BLaER1 treated with 17β-estradiol and CSF1 and Interleukin-3, amounts not matched to agents 10 nM and 100 nM (cell line): Measurements from ENCODE around the gene OPN1MW3.
A peak's percentile ranks its signal among the peaks of the same experiment; 100 is the strongest.

ENCODE experiments used
- H3K27ac ChIP-seq, 11 experiments: shearing (Covaris generic); formaldehyde crosslinking; 2 replicates each; pipeline ENCODE4 v1.8.1; 2022
- H3K27me3 ChIP-seq, 11 experiments: shearing (Covaris generic); formaldehyde crosslinking; 2 replicates each; pipeline ENCODE4 v1.8.1; 2022
- H3K36me3 ChIP-seq, 11 experiments: shearing (Covaris generic); formaldehyde crosslinking; 2 replicates each; pipeline ENCODE4 v1.8.1; 2022
- H3K4me1 ChIP-seq, 10 experiments: shearing (Covaris generic); formaldehyde crosslinking; 2 replicates each; pipeline ENCODE4 v1.8.1; 2022
- H3K4me2 ChIP-seq, 11 experiments: shearing (Covaris generic); formaldehyde crosslinking; 2 replicates each; pipeline ENCODE4 v1.8.1; 2022
- H3K4me3 ChIP-seq, 10 experiments: shearing (Covaris generic); formaldehyde crosslinking; 2 replicates each; pipeline ENCODE4 v1.8.1; 2022
- H3K9ac ChIP-seq, 11 experiments: shearing (Covaris generic); formaldehyde crosslinking; 2 replicates each; pipeline ENCODE4 v1.8.1; 2022
- H3K9me3 ChIP-seq, 11 experiments: shearing (Covaris generic); formaldehyde crosslinking; replicated peaks in 1 of 11; 2 replicates each; pipeline ENCODE4 v1.8.1; 2022
- H4K20me1 ChIP-seq, 11 experiments: shearing (Covaris generic); formaldehyde crosslinking; 2 replicates each; pipeline ENCODE4 v1.8.1; 2022
- Cebpa-rat ChIP-seq, 11 experiments: shearing (Covaris generic); IDR thresholded peaks; 2 replicates each; pipeline ENCODE4 v1.8.1; 2022

Gene OPN1MW3

DNA sequence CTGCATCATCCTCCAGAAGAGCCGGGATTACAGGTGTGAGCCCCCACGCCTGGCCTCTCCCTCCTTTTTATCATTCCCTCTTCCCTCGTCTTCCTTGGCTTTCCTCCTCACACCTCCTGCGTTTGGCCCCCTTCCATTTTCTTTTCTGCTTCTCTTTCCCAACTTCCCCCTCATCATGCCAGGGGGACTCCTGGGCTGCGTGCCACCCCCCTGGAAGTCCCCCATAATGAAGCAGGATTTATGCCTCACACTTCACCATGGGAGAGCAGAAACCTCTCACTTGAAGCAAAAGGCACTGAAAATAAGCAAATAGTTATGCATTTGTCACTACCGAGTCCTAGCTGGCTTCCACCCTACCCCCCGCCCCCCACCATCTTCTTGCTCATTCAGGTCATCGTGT is 46.1 kb downstream of the OPN1MW3 start:
- no peak overlapping the region for H3K9ac ChIP-seq
- H3K4me3 ChIP-seq, result no peak overlapping the region
- H3K27ac ChIP-seq, result no peak overlapping the region
- H4K20me1 ChIP-seq, result peaks cover 0 to 6% (median 0%) of the 10 kb centered on the region in 11 experiments; a peak in 4 of 22 replicates
- no peak overlapping the region for H3K4me2 ChIP-seq
- TF ChIP-seq Cebpa-rat (IDR thresholded peaks at IDR 0.05), result no peak
- H3K9me3 ChIP-seq, result peaks cover 0 to 19% (median 0%) of the 10 kb centered on the region in 11 experiments; a peak in 2 of 22 replicates
- H3K36me3 ChIP-seq, result no peaks in the 10 kb centered on the region
- peaks cover 4 to 27% (median 12%) of the 10 kb centered on the region in 10 experiments; a peak in 12 of 20 replicates for H3K4me1 ChIP-seq
- peaks cover 77 to 99% (median 95%) of the 10 kb centered on the region in 11 experiments for H3K27me3 ChIP-seq

DNA sequence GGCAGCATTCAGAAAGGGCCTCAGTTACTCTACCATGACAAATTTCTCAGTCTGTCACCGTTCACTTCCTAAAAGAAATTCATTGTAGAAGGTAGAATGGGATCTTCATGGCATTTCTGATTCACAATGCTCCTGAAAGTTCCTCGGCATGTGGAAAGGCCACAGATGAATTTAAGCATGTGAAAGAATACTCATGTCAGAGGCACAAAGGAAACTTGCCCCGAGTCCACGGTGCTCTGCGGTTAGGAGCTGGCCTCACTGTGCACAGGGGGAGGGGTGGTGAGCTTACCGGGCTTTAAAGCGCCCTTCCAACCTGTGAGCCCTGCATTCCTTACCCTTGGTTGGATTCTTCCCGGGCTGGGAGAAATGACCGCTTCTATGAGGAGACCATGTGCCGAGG is 47.5 kb downstream of the OPN1MW3 start:
- no peak for TF ChIP-seq Cebpa-rat (IDR thresholded peaks at IDR 0.05)
- Histone ChIP-seq H3K36me3 (no peaks in the 10 kb centered on the region), H3K4me1 (peaks cover 4 to 39% (median 13%) of the 10 kb centered on the region in 10 experiments; a peak in 12 of 20 replicates), H3K27me3 (peaks cover 73 to 99% (median 98%) of the 10 kb centered on the region in 11 experiments), H3K27ac (no peak overlapping the region), H4K20me1 (peaks cover 0 to 6% (median 0%) of the 10 kb centered on the region in 11 experiments; a peak in 4 of 22 replicates), H3K9me3 (peaks cover 0 to 19% (median 0%) of the 10 kb centered on the region in 11 experiments; a peak in 2 of 22 replicates), H3K9ac (no peak overlapping the region), H3K4me3 (no peak overlapping the region), H3K4me2 (peak overlapping the region in 4 of 11 experiments; percentile 9 to 57 (median 29); a peak in 5 of 22 replicates)

DNA sequence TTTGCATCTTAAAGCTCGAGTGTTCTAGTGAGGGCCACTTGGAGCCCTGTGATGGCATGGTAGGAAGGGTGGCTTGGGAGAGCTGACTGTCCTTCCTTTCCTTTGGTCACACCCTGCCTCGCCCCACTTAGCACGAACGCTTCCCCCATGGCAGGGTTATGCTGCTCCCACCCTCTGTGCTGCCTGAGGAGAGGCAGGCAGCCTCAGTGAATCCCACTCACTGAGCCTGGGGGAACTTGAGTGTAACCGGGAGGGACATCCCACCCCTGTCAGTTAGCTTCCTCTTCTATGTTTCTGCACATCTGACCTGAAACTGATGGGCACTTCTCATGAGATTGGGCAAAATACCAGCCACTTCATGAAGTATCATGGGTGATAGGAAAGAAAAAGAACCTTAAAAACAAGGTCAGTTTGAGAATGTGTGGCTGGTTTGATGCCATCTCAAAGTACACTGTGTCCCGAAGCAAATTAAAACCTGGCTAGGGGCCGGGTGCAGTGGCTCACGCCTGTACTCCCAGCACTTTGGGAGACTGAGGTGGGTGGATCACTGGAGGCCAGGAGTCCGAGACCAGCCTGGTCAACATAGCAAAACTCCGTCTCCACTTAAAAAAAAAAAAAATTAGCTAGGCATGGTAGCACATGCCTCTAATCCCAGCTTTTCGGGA is 48.3 kb downstream of the OPN1MW3 start:
- no peak overlapping the region for H3K9ac ChIP-seq
- H3K27ac ChIP-seq, result no peak overlapping the region
- no peaks in the 10 kb centered on the region for H3K36me3 ChIP-seq
- TF ChIP-seq Cebpa-rat (IDR thresholded peaks at IDR 0.05), result no peak
- peak overlapping the region in 7 of 11 experiments; percentile 0 to 57 (median 21); a peak in 12 of 22 replicates for H3K4me2 ChIP-seq
- H3K27me3 ChIP-seq, result peaks cover 70 to 99% (median 98%) of the 10 kb centered on the region in 11 experiments
- peaks cover 0 to 10% (median 0%) of the 10 kb centered on the region in 11 experiments; a peak in 5 of 22 replicates for H4K20me1 ChIP-seq
- H3K4me1 ChIP-seq, result peaks cover 4 to 44% (median 13%) of the 10 kb centered on the region in 10 experiments; a peak in 12 of 20 replicates
- no peak overlapping the region for H3K4me3 ChIP-seq
- H3K9me3 ChIP-seq, result peaks cover 0 to 11% (median 0%) of the 10 kb centered on the region in 11 experiments; a peak in 2 of 22 replicates

DNA sequence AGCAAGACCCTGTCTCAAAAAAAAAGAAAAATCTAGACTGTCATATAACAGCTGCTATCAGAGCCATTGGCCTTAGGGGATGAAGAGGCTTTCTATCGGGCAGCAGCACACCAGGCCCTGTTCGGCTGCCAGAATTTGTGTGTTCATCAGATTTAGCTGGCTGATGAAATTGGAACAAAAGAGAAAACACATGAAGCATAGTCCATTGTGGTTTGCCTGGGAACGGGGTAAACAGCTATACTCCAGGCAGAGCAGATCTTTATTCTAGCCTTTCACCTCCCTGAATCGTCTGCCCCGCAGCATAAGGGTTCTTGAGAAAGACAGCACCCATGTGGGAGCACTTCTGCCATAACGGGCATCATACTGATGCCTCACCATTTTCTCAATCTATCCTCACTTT is 49.8 kb downstream of the OPN1MW3 start:
- H3K4me1 ChIP-seq, result peaks cover 4 to 57% (median 13%) of the 10 kb centered on the region in 10 experiments; a peak in 12 of 20 replicates
- H3K9ac ChIP-seq, result no peak overlapping the region
- H3K4me2 ChIP-seq, result no peak overlapping the region
- peaks cover 0 to 16% (median 0%) of the 10 kb centered on the region in 11 experiments; a peak in 6 of 22 replicates for H4K20me1 ChIP-seq
- no peaks in the 10 kb centered on the region for H3K36me3 ChIP-seq
- H3K4me3 ChIP-seq, result no peak overlapping the region
- peaks cover 0 to 5% (median 0%) of the 10 kb centered on the region in 11 experiments; a peak in 1 of 22 replicates for H3K9me3 ChIP-seq
- peaks cover 70 to 100% (median 98%) of the 10 kb centered on the region in 11 experiments for H3K27me3 ChIP-seq
- no peak overlapping the region for H3K27ac ChIP-seq
- no peak for TF ChIP-seq Cebpa-rat (IDR thresholded peaks at IDR 0.05)

DNA sequence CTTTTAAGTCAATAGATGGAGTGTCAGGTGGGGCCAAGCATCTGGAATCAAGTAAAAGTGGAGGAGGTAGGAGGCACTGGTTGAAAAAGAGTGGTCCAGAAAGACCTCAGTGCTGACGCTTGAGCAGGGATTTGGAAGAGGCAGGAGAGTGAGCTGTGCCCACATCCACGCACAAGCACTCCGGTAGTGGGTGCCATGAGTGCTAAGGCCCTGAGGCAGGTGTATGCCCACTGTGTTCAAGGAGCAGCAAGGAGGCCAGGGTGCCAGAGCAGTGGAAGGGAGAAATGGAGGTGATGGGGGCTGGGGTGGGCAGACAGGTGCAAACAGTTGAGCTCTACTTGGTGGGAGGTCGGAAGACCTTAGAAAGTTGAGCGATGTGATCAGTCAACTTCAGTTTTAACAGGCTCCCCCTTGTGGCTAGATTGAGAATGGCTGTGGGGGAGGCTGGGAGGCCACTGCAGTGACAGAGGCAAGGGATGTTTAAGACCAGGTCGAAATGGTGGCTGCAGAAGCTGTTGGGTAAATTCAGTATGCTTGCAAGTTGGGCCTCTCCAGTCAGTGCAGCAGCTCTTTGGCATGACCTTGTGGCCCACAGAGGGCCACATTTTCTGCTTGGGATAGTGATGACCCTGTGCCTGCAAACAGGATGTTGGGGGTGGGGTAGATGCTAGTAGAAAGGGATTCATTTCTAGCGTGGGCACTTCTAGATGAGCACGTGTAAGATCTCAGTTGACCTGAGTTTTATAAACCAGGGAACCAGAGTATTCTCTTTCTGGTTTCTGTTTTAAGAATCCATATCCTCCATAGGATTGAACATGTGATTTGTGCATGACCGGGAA is 50.9 kb downstream of the OPN1MW3 start:
- peaks cover 0 to 5% (median 0%) of the 10 kb centered on the region in 11 experiments; a peak in 1 of 22 replicates for H3K9me3 ChIP-seq

DNA sequence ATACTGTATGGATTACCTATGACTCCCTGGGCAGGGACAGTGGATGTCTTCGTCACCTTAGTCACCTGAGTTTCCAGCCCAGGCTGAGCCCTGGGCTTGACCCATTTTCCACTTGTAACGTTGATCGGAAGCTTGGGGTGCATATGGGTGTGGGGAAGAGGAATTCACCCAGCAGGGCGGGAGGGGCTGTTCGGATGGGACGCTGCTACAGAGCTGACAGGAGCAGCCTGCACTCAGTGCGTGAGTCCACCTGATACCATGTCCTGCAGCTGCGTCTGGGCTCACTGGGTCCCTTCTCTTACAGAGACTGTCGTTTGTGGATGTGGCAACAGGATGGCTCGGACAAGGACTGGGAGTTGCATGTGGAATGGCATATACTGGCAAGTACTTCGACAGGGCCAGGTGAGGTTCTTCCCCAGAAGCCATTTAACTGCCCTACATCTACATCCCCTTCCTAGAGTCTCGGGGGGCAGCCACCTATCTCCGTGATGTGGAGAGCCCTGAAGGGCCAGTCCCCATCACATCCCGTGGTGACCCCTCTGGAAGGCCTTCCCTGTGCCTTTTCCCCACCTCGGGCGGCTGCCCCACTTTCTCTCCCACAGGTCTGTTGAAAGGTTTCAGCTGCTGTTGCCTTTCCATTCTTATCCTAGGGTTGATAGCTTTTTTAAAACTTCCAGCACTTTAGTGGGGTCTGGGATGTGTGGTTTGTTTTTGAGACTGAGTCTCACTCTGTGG is 51.8 kb downstream of the OPN1MW3 start:
- peaks cover 4 to 70% (median 13%) of the 10 kb centered on the region in 10 experiments; a peak in 12 of 20 replicates for H3K4me1 ChIP-seq
- peaks cover 73 to 100% (median 99%) of the 10 kb centered on the region in 11 experiments for H3K27me3 ChIP-seq
- no peak overlapping the region for H3K9ac ChIP-seq
- no peak for TF ChIP-seq Cebpa-rat (IDR thresholded peaks at IDR 0.05)
- peak overlapping the region in 2 of 11 experiments; percentile 19 to 47; a peak in 2 of 22 replicates for H3K4me2 ChIP-seq
- no peak overlapping the region for H3K4me3 ChIP-seq
- no peaks in the 10 kb centered on the region for H3K36me3 ChIP-seq
- peaks cover 0 to 16% (median 0%) of the 10 kb centered on the region in 11 experiments; a peak in 6 of 22 replicates for H4K20me1 ChIP-seq
- peaks cover 0 to 5% (median 0%) of the 10 kb centered on the region in 11 experiments; a peak in 1 of 22 replicates for H3K9me3 ChIP-seq
- no peak overlapping the region; a peak in 1 of 22 replicates for H3K27ac ChIP-seq

More for the DNA sequence above, 50.9 kb downstream of the OPN1MW3 start:
- no peak for TF ChIP-seq Cebpa-rat (IDR thresholded peaks at IDR 0.05)
- Histone ChIP-seq H3K9ac (no peak overlapping the region), H3K4me3 (no peak overlapping the region), H3K27ac (no peak overlapping the region), H4K20me1 (peaks cover 0 to 16% (median 0%) of the 10 kb centered on the region in 11 experiments; a peak in 6 of 22 replicates), H3K4me2 (peak overlapping the region in 3 of 11 experiments; percentile 7 to 47 (median 19); a peak in 4 of 22 replicates), H3K4me1 (peaks cover 4 to 62% (median 13%) of the 10 kb centered on the region in 10 experiments; a peak in 12 of 20 replicates), H3K36me3 (no peaks in the 10 kb centered on the region), H3K27me3 (peaks cover 73 to 100% (median 99%) of the 10 kb centered on the region in 11 experiments)

GRCh38 chrX:154310616-154311536 is 53.5 kb downstream of the OPN1MW3 start:
- peaks cover 72 to 100% (median 99%) of the 10 kb centered on the region in 11 experiments for H3K27me3 ChIP-seq
- peak overlapping the region in 3 of 11 experiments; percentile 30 to 47 (median 42); a peak in 5 of 22 replicates for H3K4me2 ChIP-seq
- peaks cover 0 to 64% (median 2%) of the 10 kb centered on the region in 10 experiments; a peak in 9 of 20 replicates for H3K4me1 ChIP-seq
- peaks cover 0 to 13% (median 0%) of the 10 kb centered on the region in 11 experiments; a peak in 6 of 22 replicates for H4K20me1 ChIP-seq
- H3K36me3 ChIP-seq, result no peaks in the 10 kb centered on the region
- no peak overlapping the region for H3K4me3 ChIP-seq
- H3K9ac ChIP-seq, result no peak overlapping the region
- no peak for TF ChIP-seq Cebpa-rat (IDR thresholded peaks at IDR 0.05)
- peaks cover 0 to 5% (median 0%) of the 10 kb centered on the region in 11 experiments; a peak in 1 of 22 replicates for H3K9me3 ChIP-seq
- H3K27ac ChIP-seq, result peak overlapping the region in 2 of 11 experiments; percentile 17 to 44; a peak in 2 of 22 replicates
